BLaER1 (cell line): Measurements from ENCODE around the gene NCLN.

Experiments used
- H3K27ac ChIP-seq: shearing (Covaris generic); formaldehyde crosslinking; 2 replicates; pipeline ENCODE4 v1.8.1; 2022
- H3K27me3 ChIP-seq: shearing (Covaris generic); formaldehyde crosslinking; 2 replicates; pipeline ENCODE4 v1.8.1; 2022
- H3K36me3 ChIP-seq: shearing (Covaris generic); formaldehyde crosslinking; 2 replicates; pipeline ENCODE4 v1.8.1; 2022
- H3K4me1 ChIP-seq: shearing (Covaris generic); formaldehyde crosslinking; 2 replicates; pipeline ENCODE4 v1.8.1; 2022
- H3K4me2 ChIP-seq: shearing (Covaris generic); formaldehyde crosslinking; 2 replicates; pipeline ENCODE4 v1.8.1; 2022
- H3K4me3 ChIP-seq: shearing (Covaris generic); formaldehyde crosslinking; 2 replicates; pipeline ENCODE4 v1.8.1; 2022
- H3K9ac ChIP-seq: shearing (Covaris generic); formaldehyde crosslinking; 2 replicates; pipeline ENCODE4 v1.8.1; 2022
- H3K9me3 ChIP-seq: shearing (Covaris generic); formaldehyde crosslinking; 2 replicates; pipeline ENCODE4 v1.8.1; 2022
- H4K20me1 ChIP-seq: shearing (Covaris generic); formaldehyde crosslinking; 2 replicates; pipeline ENCODE4 v1.8.1; 2022
- Cebpa-rat ChIP-seq: shearing (Covaris generic); IDR thresholded peaks from 2 replicates; pipeline ENCODE4 v1.8.1; 2022

Gene NCLN

DNA sequence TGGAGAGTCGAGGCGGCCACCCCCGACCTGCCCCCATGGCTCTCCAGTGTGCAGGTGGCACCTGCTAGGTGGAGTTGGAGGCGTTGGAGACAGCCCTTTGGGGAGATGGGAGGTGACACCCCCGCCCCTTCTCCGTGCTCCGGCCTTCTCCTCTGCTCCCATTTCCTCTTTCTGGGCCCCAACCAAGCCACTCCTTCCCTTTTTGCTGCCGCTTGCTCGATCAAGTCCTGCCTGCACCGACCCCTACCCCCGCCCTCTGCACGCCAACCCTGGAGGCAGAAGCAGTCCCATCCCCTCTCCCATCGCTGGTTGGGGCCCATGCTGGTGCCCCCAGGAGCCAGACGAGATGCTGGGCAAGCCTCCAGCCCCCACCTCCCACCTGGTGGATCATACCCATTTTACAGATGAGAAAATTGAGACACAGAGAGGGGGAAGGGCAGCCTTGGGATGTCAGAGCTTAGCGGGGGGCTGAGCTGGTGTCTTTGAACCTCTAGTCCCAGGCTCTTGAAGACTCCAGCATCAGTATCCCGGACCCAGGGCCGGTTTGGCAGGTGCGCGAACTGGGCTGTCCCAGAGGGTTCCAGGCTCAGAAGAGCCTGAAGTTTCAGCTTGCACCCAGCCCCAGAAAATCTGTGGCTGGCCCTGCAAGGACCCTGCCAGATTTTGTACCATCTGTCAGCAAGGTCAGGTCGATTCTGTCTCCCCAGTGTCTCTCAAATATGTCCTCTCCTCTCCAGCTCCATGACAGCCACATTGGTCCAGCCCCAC, 39.6 kb upstream of the NCLN start:
- peak overlapping the region; percentile 34; the same call in 1 of the 2 replicates for H3K9ac ChIP-seq
- H3K27ac ChIP-seq = peak overlapping the region; percentile 68
- peaks cover 100% of the 10 kb centered on the region for H3K4me1 ChIP-seq
- H3K4me2 ChIP-seq = peak overlapping the region; percentile 71
- no peak overlapping the region for H3K4me3 ChIP-seq
- H4K20me1 ChIP-seq = peaks cover 12% of the 10 kb centered on the region; the same call in 1 of the 2 replicates
- TF ChIP-seq Cebpa-rat = no peak
- H3K36me3 ChIP-seq = peaks cover 49% of the 10 kb centered on the region
- peaks cover 6% of the 10 kb centered on the region; the same call in 1 of the 2 replicates for H3K9me3 ChIP-seq
- H3K27me3 ChIP-seq = no peaks in the 10 kb centered on the region

DNA sequence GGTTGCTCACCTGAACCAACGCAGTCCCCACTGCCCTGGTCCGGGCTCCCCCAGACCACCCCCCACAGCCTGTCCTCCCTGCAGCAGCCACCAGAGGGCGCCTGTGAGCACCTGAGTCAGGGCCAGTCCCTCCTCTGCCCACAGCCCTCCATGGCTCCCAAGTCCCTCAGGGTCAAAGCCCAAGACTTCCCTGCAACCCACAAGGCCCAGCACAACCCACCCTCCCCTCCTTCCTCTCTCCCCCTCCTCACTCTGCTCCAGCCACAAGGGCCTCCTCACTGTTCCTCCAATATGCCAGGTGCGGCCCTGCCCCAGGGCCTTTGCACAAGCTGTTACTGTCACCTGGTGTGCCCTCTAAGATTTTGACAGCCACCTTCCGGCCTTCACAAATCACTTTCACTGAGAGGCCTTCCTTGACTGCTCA, 39.0 kb upstream of the NCLN start:
- Histone ChIP-seq H3K9ac (no peak overlapping the region), H3K4me1 (peaks cover 100% of the 10 kb centered on the region), H3K27ac (peak overlapping the region; percentile 68), H3K27me3 (no peaks in the 10 kb centered on the region), H4K20me1 (peaks cover 12% of the 10 kb centered on the region; the same call in 1 of the 2 replicates), H3K36me3 (peaks cover 55% of the 10 kb centered on the region), H3K9me3 (peaks cover 12% of the 10 kb centered on the region), H3K4me3 (no peak overlapping the region), H3K4me2 (peak overlapping the region; percentile 71)
- no peak for TF ChIP-seq Cebpa-rat

DNA sequence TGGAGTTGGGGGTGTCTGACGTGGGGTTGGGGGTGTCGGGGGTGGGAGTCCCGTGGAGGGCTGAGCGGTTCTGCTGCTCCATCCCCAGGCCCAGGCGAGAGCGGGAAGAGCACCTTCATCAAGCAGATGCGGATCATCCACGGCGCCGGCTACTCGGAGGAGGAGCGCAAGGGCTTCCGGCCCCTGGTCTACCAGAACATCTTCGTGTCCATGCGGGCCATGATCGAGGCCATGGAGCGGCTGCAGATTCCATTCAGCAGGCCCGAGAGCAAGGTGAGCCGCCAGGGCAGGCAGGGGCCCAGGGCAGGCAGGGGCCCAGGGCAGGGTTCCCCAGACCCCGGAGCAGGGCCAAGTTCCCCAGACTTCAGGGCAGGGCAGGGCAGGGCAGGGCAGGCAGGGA, 37.2 kb upstream of the NCLN start:
- H3K36me3 ChIP-seq = peaks cover 73% of the 10 kb centered on the region
- no peak for TF ChIP-seq Cebpa-rat
- H3K27ac ChIP-seq = no peak overlapping the region
- H3K4me1 ChIP-seq = peaks cover 99% of the 10 kb centered on the region
- peaks cover 12% of the 10 kb centered on the region; the same call in 1 of the 2 replicates for H4K20me1 ChIP-seq
- H3K4me3 ChIP-seq = no peak overlapping the region
- peak overlapping the region; percentile 71; the same call in 1 of the 2 replicates for H3K4me2 ChIP-seq
- H3K27me3 ChIP-seq = no peaks in the 10 kb centered on the region
- peaks cover 27% of the 10 kb centered on the region for H3K9me3 ChIP-seq
- no peak overlapping the region for H3K9ac ChIP-seq

DNA sequence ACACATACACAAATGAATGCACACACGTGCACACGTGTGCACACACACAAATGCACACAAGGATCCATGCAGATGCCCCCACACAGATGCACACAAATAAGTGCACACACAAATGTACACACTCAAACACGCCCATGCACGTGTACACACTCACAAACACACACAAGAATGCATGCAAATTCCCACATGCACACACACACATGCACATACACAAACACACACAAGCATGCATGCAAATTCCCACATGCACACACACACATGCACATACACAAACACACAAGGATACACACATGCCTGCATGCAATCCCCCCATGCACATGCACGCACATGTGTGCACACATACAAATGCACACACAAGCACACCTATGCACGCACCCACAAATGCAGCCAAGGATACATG, 36.6 kb upstream of the NCLN start:
- peaks cover 76% of the 10 kb centered on the region for H3K36me3 ChIP-seq
- H3K27me3 ChIP-seq = no peaks in the 10 kb centered on the region
- no peak overlapping the region for H3K27ac ChIP-seq
- H3K9ac ChIP-seq = peak overlapping the region; percentile 34; the same call in 1 of the 2 replicates
- H3K9me3 ChIP-seq = peaks cover 28% of the 10 kb centered on the region
- H3K4me3 ChIP-seq = no peak overlapping the region
- no peak for TF ChIP-seq Cebpa-rat
- H3K4me1 ChIP-seq = peaks cover 97% of the 10 kb centered on the region
- H3K4me2 ChIP-seq = peak overlapping the region; percentile 71
- H4K20me1 ChIP-seq = peaks cover 12% of the 10 kb centered on the region; the same call in 1 of the 2 replicates

DNA sequence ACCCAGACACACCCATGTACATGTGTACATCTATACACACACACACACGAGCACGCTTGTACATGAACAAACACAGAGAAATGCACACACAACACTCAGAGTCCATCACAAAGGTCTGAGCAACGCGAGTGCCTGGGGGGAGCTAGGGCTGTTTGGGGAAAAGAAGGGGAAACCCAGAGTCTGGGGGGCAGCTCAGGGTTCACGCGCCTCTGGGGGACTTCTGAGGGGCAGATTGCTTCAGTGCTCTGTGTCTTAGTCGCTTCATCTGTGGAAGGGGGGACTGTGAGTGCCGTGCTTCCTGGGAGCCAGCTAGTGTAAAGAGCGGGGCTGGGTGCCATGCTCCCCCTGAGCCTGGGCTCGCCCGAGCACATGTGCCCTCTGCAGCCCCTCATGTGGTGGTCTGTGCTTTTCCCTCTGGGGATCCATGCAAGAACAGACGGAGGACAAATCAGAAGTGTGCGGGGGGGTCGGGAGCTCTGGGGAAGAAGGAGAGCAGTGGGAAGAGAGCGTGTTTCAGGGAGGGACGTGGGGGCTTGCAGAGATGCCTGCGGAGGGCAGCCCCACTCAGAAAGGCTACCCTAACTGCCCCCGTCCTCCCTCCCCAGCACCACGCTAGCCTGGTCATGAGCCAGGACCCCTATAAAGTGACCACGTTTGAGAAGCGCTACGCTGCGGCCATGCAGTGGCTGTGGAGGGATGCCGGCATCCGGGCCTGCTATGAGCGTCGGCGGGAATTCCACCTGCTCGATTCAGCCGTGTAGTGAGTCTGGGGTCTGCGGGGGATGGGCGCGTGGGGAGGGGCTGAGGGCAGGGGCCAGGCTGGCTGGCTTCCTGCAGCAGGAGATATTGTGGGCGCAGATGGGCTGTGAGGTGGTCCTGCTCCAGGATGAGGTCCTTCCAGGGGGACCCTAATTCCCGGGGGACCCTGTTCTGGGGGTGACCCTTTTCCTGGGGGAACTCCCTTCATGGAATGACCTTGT, 35.9 kb upstream of the NCLN start:
- peaks cover 95% of the 10 kb centered on the region for H3K4me1 ChIP-seq
- H3K36me3 ChIP-seq = peaks cover 76% of the 10 kb centered on the region
- no peak overlapping the region for H3K4me3 ChIP-seq
- peak overlapping the region; percentile 75 for H3K27ac ChIP-seq
- peak overlapping the region; percentile 34; the same call in 1 of the 2 replicates for H3K9ac ChIP-seq
- no peak for TF ChIP-seq Cebpa-rat
- H3K9me3 ChIP-seq = peaks cover 28% of the 10 kb centered on the region
- H4K20me1 ChIP-seq = peaks cover 12% of the 10 kb centered on the region; the same call in 1 of the 2 replicates
- H3K27me3 ChIP-seq = no peaks in the 10 kb centered on the region
- H3K4me2 ChIP-seq = peak overlapping the region; percentile 71

DNA sequence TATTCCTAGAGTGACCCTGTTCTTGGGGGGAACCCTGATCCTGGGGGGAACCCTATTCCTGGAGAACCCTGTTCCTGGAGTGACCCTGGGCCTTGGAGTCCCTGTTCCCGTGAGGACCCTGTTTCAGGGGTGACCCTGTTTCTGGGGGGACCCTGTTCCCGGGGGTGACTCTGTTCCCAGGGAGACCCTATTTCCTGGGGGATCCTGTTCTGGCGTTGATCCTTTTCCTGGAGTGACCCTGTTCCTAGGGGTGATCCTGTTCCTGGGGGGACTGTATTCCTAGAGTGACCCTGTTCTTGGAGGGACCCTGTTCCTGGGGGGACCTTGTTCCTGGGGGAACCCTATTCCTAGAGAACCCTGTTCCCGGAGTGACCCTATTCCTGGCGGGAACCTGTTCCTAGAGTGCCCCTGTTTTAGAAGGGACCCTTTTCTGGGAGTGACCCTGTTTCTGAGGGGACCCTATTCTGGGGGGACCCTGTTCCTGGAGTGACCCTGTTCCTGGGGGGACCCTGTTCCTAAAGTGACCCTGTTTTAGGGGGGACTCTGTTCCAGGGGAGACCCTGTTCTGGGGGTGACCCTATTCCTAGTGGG, 34.9 kb upstream of the NCLN start:
- no peak overlapping the region for H3K4me3 ChIP-seq
- H3K27ac ChIP-seq = peak overlapping the region; percentile 75
- no peak for TF ChIP-seq Cebpa-rat
- no peak overlapping the region for H3K9ac ChIP-seq
- H3K27me3 ChIP-seq = no peaks in the 10 kb centered on the region
- peak overlapping the region; percentile 71 for H3K4me2 ChIP-seq
- H4K20me1 ChIP-seq = peaks cover 11% of the 10 kb centered on the region; the same call in 1 of the 2 replicates
- peaks cover 95% of the 10 kb centered on the region for H3K4me1 ChIP-seq
- peaks cover 28% of the 10 kb centered on the region for H3K9me3 ChIP-seq
- H3K36me3 ChIP-seq = peaks cover 81% of the 10 kb centered on the region

DNA sequence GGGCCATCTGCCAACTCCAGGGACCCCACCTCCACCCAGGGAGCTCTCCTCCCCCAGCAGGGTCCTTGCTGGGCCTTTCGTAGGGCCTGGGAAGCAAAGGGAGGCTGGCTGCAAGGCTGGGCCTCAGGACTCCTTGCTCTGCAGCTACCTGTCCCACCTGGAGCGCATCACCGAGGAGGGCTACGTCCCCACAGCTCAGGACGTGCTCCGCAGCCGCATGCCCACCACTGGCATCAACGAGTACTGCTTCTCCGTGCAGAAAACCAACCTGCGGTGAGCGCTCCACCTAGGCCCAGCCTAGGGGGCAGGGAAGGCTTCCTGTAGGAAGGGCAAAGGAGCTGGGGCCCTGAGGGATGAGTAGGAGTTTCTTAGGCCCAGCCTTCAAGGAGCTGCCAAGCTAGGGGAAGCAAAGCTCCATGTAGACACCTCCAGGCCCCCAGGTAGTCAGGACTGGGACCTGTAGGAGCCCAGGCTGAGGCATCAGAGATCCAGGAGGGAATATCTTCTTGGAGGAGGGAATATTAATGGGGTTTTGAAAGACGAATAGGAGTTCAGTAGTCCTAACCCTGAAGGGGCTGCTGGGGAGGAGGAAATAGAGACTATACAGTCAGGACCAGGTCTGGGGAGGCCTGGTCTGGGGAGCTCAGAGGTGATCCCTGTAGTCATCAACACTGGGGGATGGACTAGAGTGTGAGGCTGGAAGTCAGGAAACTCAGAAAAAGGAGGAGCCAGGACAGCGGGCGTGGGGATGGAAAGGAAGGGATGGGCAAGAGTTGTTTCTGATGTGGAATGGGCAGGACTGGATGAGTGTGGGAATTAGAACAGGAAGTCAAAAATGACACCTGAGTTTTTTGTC, 33.9 kb upstream of the NCLN start:
- Histone ChIP-seq H3K27ac (peak overlapping the region; percentile 75), H3K36me3 (peaks cover 81% of the 10 kb centered on the region)

DNA sequence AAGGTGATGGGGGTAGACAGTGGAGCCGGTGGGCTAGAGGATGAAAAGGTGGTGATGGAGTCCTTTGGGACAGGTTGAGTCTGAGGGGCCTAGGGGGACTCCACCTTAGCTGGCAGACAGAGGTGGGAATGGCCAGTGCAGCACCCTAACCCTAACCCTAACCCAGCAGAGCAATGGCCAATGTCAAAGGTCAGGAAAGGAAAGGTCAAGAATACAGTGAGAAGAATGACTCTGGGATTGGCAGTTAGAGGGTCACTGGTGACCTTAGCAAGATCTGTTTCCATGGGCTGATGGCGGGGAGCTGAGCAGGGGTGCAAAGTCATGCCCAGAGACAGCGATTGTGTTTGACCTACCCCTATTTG, 33.3 kb upstream of the NCLN start:
- no peaks in the 10 kb centered on the region for H3K27me3 ChIP-seq
- peak overlapping the region; percentile 75 for H3K27ac ChIP-seq
- peaks cover 95% of the 10 kb centered on the region for H3K4me1 ChIP-seq
- peaks cover 82% of the 10 kb centered on the region for H3K36me3 ChIP-seq
- H3K9me3 ChIP-seq = peaks cover 36% of the 10 kb centered on the region
- no peaks in the 10 kb centered on the region for H4K20me1 ChIP-seq
- H3K4me3 ChIP-seq = no peak overlapping the region
- H3K4me2 ChIP-seq = 0 out of 2 replicates have a peak overlapping the region, but pooled peaks have one; percentile 19
- TF ChIP-seq Cebpa-rat = no peak
- H3K9ac ChIP-seq = no peak overlapping the region

More for the DNA sequence above, 33.9 kb upstream of the NCLN start:
- TF ChIP-seq Cebpa-rat = no peak
- H3K9ac ChIP-seq = no peak overlapping the region
- H3K4me1 ChIP-seq = peaks cover 95% of the 10 kb centered on the region
- H3K4me3 ChIP-seq = no peak overlapping the region
- peaks cover 29% of the 10 kb centered on the region for H3K9me3 ChIP-seq
- no peaks in the 10 kb centered on the region for H3K27me3 ChIP-seq
- peak overlapping the region; percentile 19; the same call in 1 of the 2 replicates for H3K4me2 ChIP-seq
- H4K20me1 ChIP-seq = peaks cover 1% of the 10 kb centered on the region; the same call in 1 of the 2 replicates
